NCI-H187 treated with DMSO at 0.1 percent for 48 hours (cell line): ENCODE results near the gene RGS14.

Experiments used
- DNase-seq: peaks from one replicate; lab custom pipeline; 2025; lab: John Stamatoyannopoulos, UW

RGS14 gene, protein sequence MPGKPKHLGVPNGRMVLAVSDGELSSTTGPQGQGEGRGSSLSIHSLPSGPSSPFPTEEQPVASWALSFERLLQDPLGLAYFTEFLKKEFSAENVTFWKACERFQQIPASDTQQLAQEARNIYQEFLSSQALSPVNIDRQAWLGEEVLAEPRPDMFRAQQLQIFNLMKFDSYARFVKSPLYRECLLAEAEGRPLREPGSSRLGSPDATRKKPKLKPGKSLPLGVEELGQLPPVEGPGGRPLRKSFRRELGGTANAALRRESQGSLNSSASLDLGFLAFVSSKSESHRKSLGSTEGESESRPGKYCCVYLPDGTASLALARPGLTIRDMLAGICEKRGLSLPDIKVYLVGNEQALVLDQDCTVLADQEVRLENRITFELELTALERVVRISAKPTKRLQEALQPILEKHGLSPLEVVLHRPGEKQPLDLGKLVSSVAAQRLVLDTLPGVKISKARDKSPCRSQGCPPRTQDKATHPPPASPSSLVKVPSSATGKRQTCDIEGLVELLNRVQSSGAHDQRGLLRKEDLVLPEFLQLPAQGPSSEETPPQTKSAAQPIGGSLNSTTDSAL

DNA sequence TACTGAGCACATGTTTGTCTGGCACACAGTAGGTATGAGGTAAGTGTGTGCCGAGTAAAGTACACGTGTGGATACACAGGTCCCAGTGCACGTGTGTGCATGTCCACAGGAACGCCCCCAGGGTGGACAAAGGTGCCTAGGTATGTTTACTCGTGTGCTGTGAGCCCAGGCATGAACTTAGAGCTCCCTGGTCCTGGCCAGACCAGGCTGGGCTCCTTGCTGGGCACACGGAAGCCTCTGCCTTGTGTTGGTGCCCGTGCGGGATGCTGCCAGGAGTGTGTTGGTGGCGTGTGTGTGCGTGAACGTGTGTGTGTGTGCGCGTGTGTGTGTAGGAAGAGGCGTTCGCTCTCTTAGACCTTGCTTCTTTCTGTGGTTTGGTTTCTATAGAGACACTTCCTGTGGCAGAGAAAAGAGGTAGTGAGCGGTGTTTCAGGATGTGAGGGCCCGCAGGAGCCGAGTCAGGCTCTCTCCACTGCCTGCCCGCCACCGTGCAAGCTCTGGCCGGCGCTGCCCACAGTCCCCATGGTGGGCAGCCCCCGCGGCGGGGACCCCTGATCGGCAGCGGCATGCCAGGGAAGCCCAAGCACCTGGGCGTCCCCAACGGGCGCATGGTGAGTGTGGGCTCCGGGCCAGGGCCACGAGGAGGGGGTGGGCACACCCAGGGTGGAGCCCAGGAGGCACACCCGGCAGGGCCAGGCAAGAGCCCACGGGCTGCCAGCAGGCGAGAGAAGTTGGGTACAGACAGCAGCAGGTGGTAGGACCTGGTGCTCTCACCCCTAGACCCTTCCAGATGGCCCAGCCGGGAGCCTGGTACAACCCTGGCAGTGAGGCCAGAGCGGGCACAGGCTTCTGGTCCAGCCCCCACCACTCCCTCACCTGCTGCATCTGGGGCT lies at the start of gene RGS14:
TSS of gene RGS14 (plus strand) at position 466 of the 893 bp plus-strand sequence. CDS start at position 567, 101 bp downstream.
- peak; percentile 29 for DNase-seq

GRCh38 chr5:177308740-177309139 lies 49.0 kb upstream of the RGS14 start:
- DNase-seq = no peak

DNA sequence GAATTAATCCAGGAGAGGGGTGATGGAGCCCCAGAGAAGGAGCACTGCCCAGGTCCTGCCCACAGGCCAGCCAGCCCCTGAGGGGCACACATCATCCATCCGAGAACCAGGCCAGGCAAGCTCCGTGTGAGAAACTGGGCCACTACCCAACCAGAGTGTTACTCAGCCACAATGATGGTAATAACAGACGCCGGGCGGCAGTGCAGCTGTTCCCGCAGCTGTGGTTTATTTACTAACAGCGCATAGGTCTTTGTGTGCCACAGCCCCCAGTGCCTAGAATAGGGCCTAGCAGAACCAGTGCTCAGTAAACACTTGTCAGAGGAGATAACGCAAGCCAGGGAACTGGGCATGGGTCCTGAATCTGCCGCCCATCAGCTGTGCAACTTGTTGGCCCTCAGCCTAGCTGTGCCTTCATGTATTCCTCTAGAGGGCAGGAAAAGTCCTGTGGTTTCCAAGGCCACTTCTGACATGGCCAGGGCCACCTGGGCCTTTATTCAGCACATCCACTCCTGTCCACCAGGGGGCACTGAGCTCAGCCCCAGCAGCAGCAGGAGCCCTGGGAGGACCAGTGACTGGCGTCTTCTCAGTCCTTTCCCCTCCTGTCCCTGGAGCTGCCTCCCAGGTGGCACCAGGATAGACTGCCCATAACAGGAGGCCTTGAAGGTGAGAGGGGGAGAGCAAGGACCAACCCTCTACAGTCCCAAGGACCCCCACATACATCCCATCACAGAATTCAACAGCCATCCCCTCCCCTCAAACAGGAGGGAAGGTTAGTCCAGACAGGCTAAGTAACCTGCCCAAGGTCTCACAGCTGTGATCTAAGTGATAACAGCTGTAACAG lies 48.2 kb upstream of the RGS14 start:
- peak; percentile 3 for DNase-seq

GRCh38 chr5:177310332-177310731 lies 47.4 kb upstream of the RGS14 start:
- no peak for DNase-seq

DNA sequence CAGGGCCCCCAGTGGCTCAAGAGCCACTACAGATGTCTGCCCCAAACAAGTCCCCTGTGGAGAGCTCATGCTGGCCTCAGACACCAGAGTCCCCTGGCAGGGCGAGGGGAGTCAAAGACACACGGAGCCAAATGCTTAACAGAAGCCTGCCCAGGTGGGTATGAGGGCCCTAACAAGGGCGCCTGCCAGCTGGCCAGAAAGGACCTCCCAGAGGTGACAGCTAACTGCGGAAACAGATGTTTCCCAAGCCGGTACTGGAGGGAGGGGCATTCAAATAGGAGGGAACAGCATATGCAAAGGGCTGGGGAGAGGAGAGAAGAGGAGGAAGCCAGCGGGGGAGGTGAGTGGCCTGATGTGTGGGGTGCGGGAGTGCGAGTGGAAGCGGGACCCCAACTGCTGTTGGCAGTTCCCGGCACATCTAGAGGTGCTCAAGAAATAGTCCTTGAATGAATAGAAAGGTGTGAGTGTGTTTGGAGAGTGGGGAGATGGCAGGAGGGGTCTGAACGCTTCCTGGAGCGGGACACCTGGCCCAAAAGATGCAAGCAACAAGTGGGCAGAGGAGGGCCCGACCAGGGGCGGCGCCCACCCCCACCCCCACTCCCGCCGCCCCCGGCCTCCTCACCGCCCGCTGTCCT lies 46.9 kb upstream of the RGS14 start:
- DNase-seq = no peak

DNA sequence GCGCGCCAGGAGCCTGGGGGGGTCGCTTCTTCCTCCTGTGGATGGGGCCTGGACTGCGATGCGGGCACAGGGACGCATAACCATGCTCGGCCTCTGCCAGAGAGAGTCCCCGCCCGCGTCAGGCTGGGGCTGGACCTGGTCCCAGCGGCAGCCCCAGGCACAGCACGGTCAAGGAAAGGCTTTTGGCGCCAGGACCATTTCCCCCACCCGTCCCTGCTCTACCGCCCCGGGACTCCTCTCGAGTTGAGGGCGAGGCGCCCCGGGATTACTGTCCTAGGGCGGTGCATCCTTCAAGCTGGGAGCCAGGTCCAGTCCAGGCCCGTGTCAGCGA lies 46.4 kb upstream of the RGS14 start:
- no peak for DNase-seq

- peak; percentile 91 for DNase-seq
These were observed 45.7 kb upstream of the RGS14 start, which contains the start of gene MXD3 for GRCh38 chr5:177311723-177312648. Gene MXD3, minus strand, starts transcription at chr5:177311898. Its CDS starts 68 bp downstream, at chr5:177311830.

DNA sequence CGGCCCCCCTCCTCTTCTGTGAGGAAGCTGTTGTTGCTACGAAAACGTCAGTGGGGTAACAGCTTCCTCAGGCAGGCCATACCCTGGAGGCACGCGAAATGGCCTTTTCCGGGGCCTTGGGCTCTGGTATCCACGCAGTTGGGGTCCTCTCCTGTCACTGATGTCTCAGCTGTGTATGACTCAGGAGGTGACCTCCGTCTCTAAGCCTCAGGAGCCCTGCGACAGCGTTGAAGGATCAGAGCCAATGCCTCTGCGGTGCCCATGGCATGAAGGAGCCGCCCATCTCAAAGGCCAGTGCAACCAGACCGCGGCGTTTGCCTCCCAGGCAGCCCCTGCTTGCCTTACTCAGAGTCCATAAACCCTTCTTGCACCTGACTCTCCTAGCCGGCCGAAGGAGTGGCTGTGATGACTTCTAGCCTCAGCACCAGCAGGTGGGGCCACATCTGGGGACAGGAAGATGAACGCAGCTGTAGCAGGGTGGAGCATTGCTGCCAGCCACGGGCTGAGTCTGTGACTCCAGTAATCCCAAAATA lies 45.0 kb upstream of the RGS14 start:
- peak; percentile 7 for DNase-seq

GRCh38 chr5:177313561-177314259 lies 44.0 kb upstream of the RGS14 start:
- DNase-seq = no peak

DNA sequence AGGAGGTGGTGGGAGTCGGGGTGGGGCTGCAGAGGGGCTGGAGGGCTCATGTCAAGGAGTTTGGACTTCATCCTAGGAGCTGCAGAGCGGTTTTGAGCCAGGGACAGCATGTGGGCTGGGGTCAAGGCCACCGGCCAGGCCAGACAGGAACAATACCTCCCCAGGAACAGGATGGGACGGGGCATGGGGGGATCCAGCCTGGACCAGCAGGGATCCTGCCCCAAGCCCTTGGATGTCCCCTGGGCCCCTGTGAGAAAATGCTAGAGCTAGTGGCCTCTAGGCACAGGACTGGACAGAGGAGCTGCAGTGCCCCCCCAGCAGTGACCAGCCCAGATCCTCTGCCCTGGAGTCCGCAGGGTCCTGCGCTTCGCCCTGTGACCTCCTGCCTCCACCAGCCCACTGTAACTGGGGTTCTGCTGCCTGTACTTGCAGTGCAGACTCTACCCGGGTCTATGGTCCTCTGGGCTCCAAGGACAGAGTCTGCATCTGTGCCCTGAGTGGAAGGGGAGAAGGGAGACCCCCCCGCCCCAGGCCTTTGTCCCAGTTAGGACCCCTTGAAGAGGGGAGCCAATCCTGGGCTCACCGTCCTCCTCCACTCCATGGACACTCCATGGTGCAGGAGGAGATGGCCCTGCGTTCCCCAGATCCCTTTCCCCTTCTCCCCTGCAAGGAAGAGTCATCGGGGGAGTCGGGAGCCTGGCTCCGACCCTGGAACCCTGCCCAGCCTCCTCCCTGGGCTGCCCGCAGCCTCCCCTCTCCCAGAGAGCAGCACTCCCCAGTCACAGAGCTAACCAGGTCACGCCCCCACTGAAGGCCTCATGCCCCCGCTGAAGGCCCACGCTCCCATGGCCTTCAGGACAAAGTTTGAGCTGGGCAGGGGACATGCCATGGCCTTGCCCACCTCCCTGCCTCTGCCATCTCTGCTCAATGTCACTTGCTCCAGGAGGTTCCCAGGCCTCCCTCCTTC lies 43.1 kb upstream of the RGS14 start:
- DNase-seq = no peak

DNA sequence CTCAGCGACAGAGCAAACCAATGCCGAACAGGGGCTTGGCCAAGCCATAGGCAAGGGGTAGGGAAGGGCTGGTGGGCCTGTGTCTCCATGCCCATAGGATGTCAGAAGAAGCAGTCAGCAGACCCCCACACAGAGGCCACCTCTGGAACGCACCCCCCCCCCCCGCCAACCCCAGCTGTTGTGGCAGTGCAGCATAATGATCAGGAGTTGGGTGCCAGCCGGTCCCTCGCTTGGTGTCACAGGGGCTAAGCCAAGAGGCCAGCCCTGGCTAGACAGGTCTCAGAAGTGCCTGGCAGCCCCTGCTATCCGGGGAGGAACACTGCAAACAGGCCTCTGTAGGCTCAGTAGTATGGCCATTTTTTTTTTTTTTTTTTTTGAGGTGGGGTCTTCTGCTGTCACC lies 42.3 kb upstream of the RGS14 start:
- no peak for DNase-seq

GRCh38 chr5:177316005-177316404 lies 41.7 kb upstream of the RGS14 start:
- DNase-seq = no peak

GRCh38 chr5:177317959-177318377 lies 39.8 kb upstream of the RGS14 start:
- DNase-seq = no peak

DNA sequence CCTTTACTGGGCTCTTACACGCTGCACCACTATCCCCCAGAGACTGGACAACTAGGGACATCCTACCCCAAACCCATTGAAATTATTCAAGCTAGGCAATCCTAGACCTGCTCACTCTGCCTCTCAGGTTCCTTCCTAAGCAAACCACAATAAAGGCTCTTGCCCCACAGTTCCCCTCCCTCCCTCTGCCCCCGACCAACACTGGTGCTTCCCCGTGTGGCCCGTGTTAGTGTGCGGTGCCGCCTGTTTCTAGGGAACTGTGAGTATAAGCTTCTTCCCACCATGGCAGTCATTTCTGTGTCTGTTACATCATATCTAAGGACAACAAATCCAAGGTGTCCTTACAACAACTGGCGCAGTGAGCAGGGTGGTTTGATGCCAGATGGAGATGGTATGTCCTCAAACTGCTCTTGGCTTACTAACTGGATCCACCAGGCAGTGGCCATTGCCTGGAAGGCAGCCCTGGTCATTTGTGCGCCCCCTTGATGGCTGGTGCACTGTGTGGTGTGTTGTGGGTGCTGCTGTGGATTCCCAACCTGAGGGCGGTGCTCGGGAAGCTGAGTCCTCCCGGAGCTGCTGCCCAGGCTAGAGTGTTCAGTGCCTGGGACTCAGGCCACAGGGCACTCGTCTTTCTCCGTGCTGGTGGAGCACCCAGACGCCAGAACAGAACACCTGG lies 37.7 kb upstream of the RGS14 start:
- no peak for DNase-seq

DNA sequence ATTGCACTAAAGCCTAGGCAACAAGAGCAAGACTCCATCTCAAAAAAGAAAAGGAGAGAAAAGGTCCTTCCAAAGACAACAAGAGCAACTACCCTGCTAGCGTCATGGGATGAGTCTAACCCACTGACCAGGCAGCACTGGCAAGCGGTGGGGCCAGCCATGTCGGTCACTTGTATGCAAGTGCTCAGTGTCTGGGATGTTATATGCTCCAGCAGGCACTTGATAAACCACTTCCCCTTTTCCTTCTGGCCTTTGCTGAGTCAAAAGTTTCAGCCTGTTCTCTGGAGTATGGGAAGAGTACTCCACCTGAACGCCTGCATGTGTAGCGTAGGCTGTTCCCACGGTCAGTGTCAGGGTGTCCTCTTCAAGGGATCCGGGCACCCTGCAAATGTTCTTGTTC lies 36.8 kb upstream of the RGS14 start:
- no peak for DNase-seq

DNA sequence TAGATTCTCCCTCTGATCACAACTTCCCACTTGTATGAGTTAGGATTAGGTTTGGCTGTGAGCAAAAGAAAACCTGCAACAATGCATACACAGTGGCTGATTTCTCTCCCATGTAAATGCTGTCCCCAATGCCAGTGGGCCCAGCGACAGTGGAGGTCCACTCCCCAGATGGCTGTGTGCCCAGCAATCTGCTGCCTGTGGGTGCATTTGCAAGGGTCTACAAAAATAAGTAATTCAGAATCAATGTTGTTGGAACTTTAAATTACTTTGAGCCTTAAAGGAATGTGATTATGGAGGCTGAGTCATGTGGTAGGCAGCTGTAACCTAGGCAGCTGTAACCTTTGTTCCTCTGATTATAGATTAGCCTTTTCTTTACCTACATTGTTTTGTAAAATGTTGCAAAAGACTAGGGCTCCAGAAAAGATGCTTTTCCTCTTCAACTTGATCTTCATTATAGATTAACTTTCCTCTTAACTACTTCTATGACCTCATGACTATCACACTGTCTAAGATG lies 31.8 kb upstream of the RGS14 start:
- DNase-seq = no peak
